Parathyroid adenoma (tissue), 2 donors: Measurements from ENCODE around the gene ANKRD44.

Experiments
- H2AFZ ChIP-seq: fragments of 300-600 bp; sonication (generic); one replicate; pipeline ENCODE4 v1.7.0; 2017; ENCODE audit warnings: antibody characterized with exemption, mild to moderate bottlenecking
- H3K27ac ChIP-seq: fragments of 300-600 bp; sonication (generic); one replicate; pipeline ENCODE4 v1.7.0; 2017
- H3K27me3 ChIP-seq: fragments of 300-600 bp; sonication (generic); one replicate; pipeline ENCODE4 v1.7.0; 2017; ENCODE audit warnings: low read length; ENCODE audit not compliant: control insufficient read depth, insufficient read depth
- H3K36me3 ChIP-seq: fragments of 300-600 bp; sonication (generic); one replicate; pipeline ENCODE4 v1.7.0; 2017; ENCODE audit warnings: low read length; ENCODE audit not compliant: control insufficient read depth, insufficient read depth
- H3K4me1 ChIP-seq: fragments of 300-600 bp; sonication (generic); one replicate; pipeline ENCODE4 v1.7.0; 2017; ENCODE audit warnings: control low read depth
- H3K4me2 ChIP-seq: fragments of 300-600 bp; sonication (generic); one replicate; pipeline ENCODE4 v1.7.0; 2017; ENCODE audit warnings: low read length
- H3K4me3 ChIP-seq: fragments of 300-600 bp; sonication (generic); one replicate; pipeline ENCODE4 v1.7.0; 2017; ENCODE audit warnings: low read depth, low read length
- H3K79me2 ChIP-seq: fragments of 300-600 bp; sonication (generic); one replicate; pipeline ENCODE4 v1.7.0; 2017; ENCODE audit warnings: control low read depth
- H3K9ac ChIP-seq: fragments of 300-600 bp; sonication (generic); one replicate; pipeline ENCODE4 v1.7.0; 2017; ENCODE audit warnings: mild to moderate bottlenecking
- H3K9me3 ChIP-seq: fragments of 300-600 bp; sonication (generic); one replicate; pipeline ENCODE4 v1.7.0; 2017; ENCODE audit warnings: low read length; ENCODE audit not compliant: control insufficient read depth
- TF ChIP-seq, protein P1 (sequence below): fragments of 300-600 bp; sonication (generic); IDR thresholded peaks from one replicate; pipeline ENCODE4 v1.7.0; 2017; ENCODE audit warnings: antibody characterized with exemption, mild to moderate bottlenecking
- donor health status: primary hyperparathyroidism.

ANKRD44 gene

DNA sequence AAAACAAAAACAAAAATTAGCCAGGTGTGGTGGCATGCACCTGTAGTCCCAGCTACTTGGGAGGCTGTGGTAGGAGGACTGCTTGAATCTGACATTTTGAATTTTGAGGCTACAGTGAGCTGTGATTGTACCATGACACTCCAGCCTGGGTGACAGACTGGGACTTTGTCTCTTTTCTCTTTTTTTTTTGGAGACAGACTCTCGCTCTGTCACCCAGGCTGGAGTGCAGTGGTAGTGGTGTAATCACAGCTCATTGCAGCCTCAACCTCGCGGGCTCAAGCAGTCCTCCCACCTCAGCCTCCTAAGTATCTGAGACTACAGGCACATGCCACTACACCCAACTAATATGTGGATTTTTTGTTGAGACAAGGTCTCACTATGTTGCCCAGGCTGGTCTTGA is 35.6 kb downstream of the ANKRD44 start:
- Histone ChIP-seq H3K4me1 (peaks cover 5% of the 10 kb centered on the region), H3K27ac (no peak overlapping the region)
- TF ChIP-seq, protein P1, sequence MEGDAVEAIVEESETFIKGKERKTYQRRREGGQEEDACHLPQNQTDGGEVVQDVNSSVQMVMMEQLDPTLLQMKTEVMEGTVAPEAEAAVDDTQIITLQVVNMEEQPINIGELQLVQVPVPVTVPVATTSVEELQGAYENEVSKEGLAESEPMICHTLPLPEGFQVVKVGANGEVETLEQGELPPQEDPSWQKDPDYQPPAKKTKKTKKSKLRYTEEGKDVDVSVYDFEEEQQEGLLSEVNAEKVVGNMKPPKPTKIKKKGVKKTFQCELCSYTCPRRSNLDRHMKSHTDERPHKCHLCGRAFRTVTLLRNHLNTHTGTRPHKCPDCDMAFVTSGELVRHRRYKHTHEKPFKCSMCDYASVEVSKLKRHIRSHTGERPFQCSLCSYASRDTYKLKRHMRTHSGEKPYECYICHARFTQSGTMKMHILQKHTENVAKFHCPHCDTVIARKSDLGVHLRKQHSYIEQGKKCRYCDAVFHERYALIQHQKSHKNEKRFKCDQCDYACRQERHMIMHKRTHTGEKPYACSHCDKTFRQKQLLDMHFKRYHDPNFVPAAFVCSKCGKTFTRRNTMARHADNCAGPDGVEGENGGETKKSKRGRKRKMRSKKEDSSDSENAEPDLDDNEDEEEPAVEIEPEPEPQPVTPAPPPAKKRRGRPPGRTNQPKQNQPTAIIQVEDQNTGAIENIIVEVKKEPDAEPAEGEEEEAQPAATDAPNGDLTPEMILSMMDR: no peak

DNA sequence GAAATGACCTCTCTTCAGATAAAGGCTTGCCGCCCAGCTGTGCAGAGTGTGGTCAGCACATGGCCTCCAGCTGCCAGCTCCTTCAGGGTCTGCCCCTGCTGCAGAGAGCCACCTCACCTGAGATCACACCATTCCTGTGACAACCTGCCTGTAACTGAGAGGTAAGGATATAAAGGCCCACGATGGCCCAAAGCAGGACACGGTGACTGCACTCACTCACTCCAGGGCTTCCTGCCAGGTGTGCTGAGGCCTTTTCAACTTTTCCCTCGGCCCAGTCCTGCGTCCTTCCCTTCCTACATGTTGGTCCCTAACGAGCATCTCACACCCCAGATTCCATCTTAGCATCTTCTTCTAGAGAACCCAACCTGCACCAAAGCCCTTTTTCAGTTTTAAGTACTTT is 36.2 kb downstream of the ANKRD44 start:
- Histone ChIP-seq H2AFZ (no peak overlapping the region), H3K79me2 (peaks cover 2% of the 10 kb centered on the region), H3K27ac (no peak overlapping the region), H3K36me3 (no peaks in the 10 kb centered on the region), H3K4me2 (no peak overlapping the region), H3K27me3 (no peaks in the 10 kb centered on the region), H3K4me1 (peaks cover 9% of the 10 kb centered on the region), H3K9ac (no peak overlapping the region), H3K4me3 (no peak overlapping the region), H3K9me3 (no peaks in the 10 kb centered on the region)
- TF ChIP-seq, protein P1: no peak

More for the DNA sequence above, 35.6 kb downstream of the ANKRD44 start:
- Histone ChIP-seq H3K9me3 (no peaks in the 10 kb centered on the region), H2AFZ (no peak overlapping the region), H3K36me3 (no peaks in the 10 kb centered on the region), H3K9ac (no peak overlapping the region), H3K79me2 (peaks cover 2% of the 10 kb centered on the region), H3K4me2 (no peak overlapping the region), H3K27me3 (no peaks in the 10 kb centered on the region), H3K4me3 (no peak overlapping the region)

DNA sequence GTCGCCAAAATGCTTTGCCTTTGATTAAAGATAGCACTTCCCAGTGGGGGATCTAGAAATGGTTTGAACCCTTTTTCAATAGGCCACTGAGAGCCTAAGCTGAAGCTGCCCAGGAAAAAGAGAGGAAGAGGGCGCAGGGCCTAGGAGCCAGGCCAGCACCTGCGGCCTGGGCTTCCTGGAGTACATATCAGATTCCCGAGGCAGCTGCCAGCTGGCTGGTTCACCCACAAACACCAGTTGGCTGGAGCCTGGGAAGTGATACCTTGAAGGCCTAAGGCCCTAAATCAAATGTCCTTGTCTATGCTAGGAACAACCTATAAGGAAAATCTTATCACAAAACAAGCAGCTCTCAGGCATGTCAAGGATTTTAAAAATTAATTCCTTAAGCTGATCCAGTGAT is 37.1 kb downstream of the ANKRD44 start:
- H3K9me3 ChIP-seq: no peaks in the 10 kb centered on the region
- peaks cover 8% of the 10 kb centered on the region for H3K4me1 ChIP-seq
- no peaks in the 10 kb centered on the region for H3K36me3 ChIP-seq
- no peak overlapping the region for H3K9ac ChIP-seq
- no peak overlapping the region for H3K4me3 ChIP-seq
- H2AFZ ChIP-seq: peak overlapping the region; percentile 28
- H3K27ac ChIP-seq: no peak overlapping the region
- TF ChIP-seq, protein P1: no peak
- H3K79me2 ChIP-seq: peaks cover 2% of the 10 kb centered on the region
- H3K4me2 ChIP-seq: no peak overlapping the region
- H3K27me3 ChIP-seq: no peaks in the 10 kb centered on the region

DNA sequence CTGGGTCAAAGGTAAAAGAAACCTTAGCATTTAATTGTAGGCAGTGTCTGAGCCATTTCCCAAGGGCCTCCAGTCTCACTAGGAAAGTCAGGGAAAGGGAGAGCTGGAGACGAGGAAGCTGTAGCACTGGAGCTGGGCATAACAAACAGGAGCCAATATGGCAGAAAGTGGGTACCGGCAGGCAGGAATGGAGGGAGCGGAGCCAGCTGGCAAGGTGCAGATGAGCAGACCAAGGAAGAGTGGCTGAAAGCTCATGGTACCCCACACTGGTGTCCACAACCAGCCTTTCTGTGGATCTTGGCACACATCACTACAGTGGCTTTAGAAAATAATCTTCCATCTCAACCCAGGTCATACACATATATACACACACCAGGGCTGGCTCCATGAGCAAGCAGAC is 40.0 kb downstream of the ANKRD44 start:
- TF ChIP-seq, protein P1: no peak
- H3K36me3 ChIP-seq: no peaks in the 10 kb centered on the region
- peaks cover 8% of the 10 kb centered on the region for H3K79me2 ChIP-seq
- H3K4me1 ChIP-seq: peaks cover 8% of the 10 kb centered on the region
- no peak overlapping the region for H3K4me3 ChIP-seq
- H3K4me2 ChIP-seq: no peak overlapping the region
- no peaks in the 10 kb centered on the region for H3K27me3 ChIP-seq
- H2AFZ ChIP-seq: no peak overlapping the region
- H3K9me3 ChIP-seq: no peaks in the 10 kb centered on the region
- no peak overlapping the region for H3K27ac ChIP-seq
- no peak overlapping the region for H3K9ac ChIP-seq

DNA sequence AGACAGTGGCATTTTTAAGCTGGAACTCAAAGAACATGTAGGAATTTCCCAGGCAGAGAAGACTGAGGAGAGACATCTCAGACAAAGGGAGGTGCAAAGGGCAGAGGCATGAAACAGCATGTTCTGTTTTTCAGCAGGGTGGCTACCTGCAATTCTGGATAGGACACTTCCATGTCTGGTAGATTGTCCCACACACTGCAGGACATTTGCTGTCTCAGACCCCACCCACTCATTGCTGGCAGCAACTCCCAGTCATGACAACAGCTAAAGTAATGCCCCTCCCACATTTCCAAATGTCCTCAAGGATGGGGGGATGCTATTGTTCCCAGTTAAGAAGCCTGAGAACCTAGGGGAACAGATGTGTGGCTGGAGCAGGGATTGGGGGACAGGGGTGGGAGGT is 40.8 kb downstream of the ANKRD44 start:
- Histone ChIP-seq H3K9me3 (no peaks in the 10 kb centered on the region), H3K4me3 (no peak overlapping the region), H3K79me2 (peaks cover 11% of the 10 kb centered on the region), H3K4me2 (no peak overlapping the region), H3K9ac (no peak overlapping the region), H3K4me1 (peaks cover 8% of the 10 kb centered on the region), H3K27ac (no peak overlapping the region), H3K27me3 (no peaks in the 10 kb centered on the region), H2AFZ (no peak overlapping the region), H3K36me3 (no peaks in the 10 kb centered on the region)
- TF ChIP-seq, protein P1: no peak
